Activated T-helper 1 cell treated with anti-CD3 and anti-CD28 coated beads, Interleukin-2, amount 50 U/mL, for 16 hours (primary cell): ENCODE measurements around the gene FBXL13.

ENCODE experiments used
- DNase-seq, 2 donors: peaks; one replicate each; pipeline ENCODE4 v3.0.0-alpha.2; 2020; ENCODE audit warnings: low read depth in 1 of 2, low spot score in 1 of 2

FBXL13 gene

DNA sequence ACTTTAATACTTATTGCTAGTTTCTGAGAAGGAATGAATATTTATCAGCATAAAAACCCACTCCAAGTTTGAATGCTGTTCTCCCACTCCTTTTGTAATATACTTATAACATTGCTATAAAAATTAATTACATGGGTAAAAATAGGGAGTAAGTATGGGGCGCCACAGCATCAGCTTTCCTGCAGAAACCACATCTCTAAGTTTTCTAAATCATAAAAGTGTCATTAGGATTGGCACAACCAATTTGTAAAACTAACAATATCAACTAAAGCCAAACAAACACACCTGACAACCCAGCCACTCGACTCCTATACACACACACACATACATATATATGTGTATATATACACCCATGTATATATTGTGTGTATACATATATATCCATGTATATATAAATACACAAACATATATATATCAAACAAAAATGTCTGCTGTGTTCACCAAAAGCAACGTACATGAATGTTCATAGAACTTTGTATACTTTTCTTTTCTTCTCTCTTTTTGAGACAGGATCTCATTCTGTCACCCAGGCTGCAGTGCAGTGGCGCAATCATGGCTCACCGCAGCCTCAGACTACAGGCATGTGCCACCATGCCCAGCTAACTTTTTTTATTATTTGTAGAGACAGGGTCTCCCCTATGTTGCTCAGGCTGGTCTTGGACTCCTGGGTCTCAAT lies 176.6 kb downstream of the FBXL13 start:
- DNase-seq, result no peak

- no peak for DNase-seq
Measured at GRCh38 chr7:102897211-102897631, 177.4 kb downstream of the FBXL13 start.

DNA sequence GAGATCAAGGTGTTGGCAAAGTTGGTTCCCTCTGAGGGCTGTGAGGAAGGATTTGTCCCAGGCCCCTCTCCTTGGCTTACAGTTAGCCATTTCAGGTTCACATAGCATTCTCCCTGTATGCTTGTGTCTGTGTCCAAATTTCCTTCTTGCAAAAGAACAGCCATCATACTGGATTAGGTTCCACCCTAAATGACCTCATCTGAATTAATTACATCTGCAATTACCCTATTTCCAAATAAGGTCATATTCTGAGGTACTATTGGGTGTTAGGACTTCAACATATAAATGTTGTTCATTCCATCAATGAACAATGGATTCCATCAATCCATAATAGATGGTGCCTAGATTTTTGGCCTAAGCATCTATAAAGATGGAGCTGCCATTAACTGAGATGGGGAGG lies 178.0 kb downstream of the FBXL13 start:
- DNase-seq, result no peak

- DNase-seq, result no peak
Measured at GRCh38 chr7:102895602-102896001, 179.0 kb downstream of the FBXL13 start.

GRCh38 chr7:102892631-102893278 lies 181.8 kb downstream of the FBXL13 start:
- DNase-seq, result no peak

GRCh38 chr7:102891693-102892261 lies 182.8 kb downstream of the FBXL13 start:
- DNase-seq, result no peak

DNA sequence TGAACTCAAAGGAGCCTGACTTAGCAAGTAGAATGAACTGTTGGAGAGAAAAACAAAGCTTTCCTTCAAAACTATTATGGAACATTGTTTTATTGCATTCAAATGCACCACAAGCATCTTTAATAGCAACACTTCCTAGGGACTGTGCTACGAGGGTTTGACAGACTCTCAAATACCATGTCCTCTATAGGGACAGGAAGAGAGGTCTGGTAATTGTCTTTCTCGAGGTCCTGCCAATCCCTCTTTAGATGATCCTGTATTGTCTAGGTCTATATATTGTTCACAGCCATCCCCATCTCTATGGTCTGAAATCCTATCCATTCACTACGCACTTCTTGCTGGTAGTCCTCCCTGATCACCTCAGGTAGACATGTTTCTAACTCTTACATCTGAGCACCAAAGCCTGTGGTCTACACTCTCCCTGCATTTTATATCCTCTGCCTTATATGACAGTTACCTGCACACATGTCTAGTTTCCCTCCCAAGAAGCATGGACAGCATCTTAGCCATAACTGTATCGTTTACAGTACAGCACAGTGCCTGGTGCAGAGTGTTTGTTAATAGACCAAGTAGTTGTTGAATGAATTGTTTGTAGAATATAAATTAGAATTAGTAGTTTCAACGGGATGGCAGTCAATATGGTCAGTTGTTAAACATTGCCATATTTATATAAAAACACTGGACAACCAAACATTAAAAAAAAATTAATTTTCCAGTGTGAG lies 183.5 kb downstream of the FBXL13 start:
- DNase-seq, result no peak

DNA sequence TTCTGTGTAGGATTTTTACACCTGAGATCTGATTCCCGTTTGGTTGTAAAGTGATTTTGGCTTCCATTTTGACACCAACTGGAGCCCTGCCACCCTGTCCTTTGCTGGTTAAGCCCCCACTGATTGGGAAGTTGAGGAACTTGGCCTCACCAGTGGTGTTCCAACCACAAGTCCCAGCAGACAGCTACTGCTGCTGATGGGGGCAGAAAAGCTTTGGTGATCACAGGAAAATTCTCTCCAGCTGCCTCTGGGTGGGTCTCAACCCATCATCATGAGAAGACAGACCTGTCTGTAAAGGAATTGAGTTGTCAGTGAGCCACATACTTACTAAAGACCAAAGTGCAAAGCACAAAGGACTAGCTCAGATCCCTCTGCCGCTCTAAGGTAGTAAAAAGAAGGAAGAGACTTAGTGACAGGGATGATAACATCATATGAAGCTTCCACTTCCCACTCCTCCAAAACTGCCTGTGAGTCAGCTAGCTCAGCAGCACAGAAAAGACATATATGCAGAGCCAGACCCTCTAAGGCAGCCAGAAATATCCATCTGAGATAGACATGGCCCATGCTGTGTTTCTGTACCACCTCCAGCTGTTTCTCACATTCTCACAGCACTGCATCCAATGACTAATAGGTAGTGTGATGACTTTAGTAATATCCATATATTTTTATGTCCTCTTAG lies 184.2 kb downstream of the FBXL13 start:
- no peak for DNase-seq

GRCh38 chr7:102889851-102890250 lies 184.7 kb downstream of the FBXL13 start:
- DNase-seq, result no peak

GRCh38 chr7:102888561-102889233 lies 185.9 kb downstream of the FBXL13 start:
- DNase-seq, result no peak

GRCh38 chr7:102883098-102883860 lies 191.3 kb downstream of the FBXL13 start:
- DNase-seq, result no peak

DNA sequence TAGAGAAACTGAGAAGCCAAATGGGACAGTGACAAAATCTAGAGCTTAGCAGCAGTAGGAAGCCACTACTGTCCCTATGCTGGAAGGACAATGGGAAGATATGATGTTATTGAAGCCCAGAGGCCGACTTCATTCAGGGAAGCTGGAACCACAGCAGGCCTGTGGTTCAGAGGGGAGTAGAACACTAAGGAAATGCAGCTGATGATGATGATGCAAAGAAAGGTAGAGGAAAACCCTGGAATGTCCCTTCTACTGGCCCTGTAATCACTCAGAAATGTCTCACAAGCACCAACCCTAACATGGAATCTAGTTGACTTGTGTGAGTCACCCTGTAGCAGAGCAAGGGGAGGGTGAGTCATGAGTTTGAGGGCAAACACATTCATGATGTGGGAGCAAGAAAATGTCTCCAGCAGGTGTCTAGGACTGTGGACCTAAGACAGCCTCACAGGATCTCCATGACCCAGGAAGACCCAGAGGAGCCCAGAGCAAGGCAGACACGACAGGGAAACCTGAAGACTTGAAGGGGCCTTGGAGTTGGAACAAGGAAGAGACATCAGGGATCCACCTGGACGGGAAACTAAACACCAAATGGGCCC lies 198.8 kb downstream of the FBXL13 start:
- DNase-seq, result no peak

DNA sequence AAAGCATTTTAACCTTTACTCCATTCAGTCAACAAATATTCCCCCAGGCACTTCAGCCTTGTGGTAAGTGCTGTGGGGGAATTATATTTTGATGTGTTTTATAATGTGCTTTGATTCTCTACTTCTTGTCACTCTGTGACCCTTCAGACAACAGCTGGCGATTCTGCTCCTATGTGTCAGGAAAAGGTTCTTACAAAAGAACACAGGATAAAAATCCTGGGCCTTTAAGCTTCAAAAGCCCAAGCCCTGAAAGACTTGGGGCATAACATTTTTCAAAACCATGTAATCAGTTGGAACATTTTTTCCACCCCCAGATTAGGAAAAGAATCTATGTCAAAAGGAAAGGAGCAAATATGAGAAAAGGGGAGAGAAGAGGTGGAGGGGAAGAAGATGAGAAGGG lies 199.6 kb downstream of the FBXL13 start:
- no peak for DNase-seq

- no peak for DNase-seq
Measured at GRCh38 chr7:102874166-102874829, 200.3 kb downstream of the FBXL13 start.

- no peak for DNase-seq
Measured at GRCh38 chr7:102873470-102874165, 201.0 kb downstream of the FBXL13 start.

DNA sequence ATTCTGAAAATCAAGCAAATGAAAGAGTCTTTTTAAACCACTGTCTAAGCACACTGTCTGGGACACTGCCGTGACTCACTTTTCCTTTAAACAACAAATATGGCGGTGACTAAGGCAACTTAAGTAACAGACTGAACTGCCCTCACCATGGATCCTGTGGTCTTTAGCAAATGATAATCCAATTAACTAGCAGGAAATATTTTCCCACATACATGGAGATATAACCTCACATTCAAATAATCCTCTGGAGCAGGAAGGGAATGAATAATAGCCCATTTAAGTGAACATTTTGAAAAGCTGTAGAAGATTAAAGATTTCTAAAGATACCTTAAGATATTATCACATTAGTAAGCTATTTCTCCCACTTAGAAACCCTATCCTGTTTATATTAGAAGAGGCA lies 202.1 kb downstream of the FBXL13 start:
- DNase-seq, result no peak

DNA sequence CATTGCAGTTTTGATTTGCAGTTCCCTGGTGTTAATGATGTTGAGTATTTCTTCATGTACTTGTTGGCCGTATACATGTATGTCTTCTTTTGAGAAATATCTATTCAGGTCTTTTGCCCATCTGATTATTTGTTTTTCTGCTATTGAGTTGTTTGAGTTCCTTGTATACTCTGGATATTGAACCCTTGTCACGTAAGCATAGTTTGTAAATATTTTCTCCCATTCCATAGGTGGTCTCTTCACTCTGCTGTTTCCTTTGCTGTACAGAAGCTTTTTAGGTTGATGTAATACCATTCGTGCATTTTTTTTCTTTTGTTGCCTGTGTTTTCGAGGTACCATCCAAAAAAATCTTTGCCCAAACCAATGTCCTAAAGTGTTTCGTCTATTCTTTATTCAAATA lies 205.4 kb downstream of the FBXL13 start:
- DNase-seq, result no peak

GRCh38 chr7:102866535-102867215 lies 207.9 kb downstream of the FBXL13 start:
- DNase-seq, result no peak
